Thyroid gland (tissue), 4 donors: ENCODE measurements around the gene ARL6IP6. TPM values are rescaled to one million over a fixed set of nuclear protein-coding genes. Genes with fewer than 3 reads are reported as not detected.
A peak's percentile ranks its signal among the peaks of the same experiment; 100 is the strongest.
"Not testable (repeated sequence)": the region's sequence is repeated elsewhere in the genome, so short reads cannot be mapped to it uniquely, and the experiment has no call there.

Experiments
- DNase-seq, 2 donors: peaks; one replicate each; pipeline ENCODE4 v3.0.0-alpha.2; 2019
- H3K27ac ChIP-seq, 3 donors: fragments of 200-600 bp; sonication (generic); 1 replicate in 2 of 3; 2 replicates in 1 of 3; pipeline ENCODE4 v1.5.1; 2016 to 2019; ENCODE audit warnings: mild to moderate bottlenecking in 1 of 3, moderate library complexity in 1 of 3
- H3K27me3 ChIP-seq: fragments of 200-600 bp; sonication (generic); one replicate; pipeline ENCODE4 v1.5.1; 2019
- H3K36me3 ChIP-seq, 2 donors: fragments of 200-600 bp; sonication (generic); one replicate each; pipeline ENCODE4 v1.5.1; 2016 to 2019
- H3K4me1 ChIP-seq, 2 donors: fragments of 200-600 bp; sonication (generic); one replicate each; pipeline ENCODE4 v1.5.1; 2017 to 2019
- H3K4me3 ChIP-seq, 3 donors: fragments of 200-600 bp; sonication (generic); replicated peaks in 1 of 3; 1 replicate in 2 of 3; 2 replicates in 1 of 3; pipeline ENCODE4 v1.5.1; 2016; ENCODE audit warnings: mild to moderate bottlenecking in 1 of 3
- H3K9me3 ChIP-seq: fragments of 200-600 bp; sonication (generic); one replicate; pipeline ENCODE4 v1.5.1; 2017
- POLR2A ChIP-seq, 2 donors: fragments of 450-650 bp; IDR thresholded peaks; one replicate each; pipeline ENCODE4 v1.6.1; 2017; ENCODE audit warnings: antibody characterized with exemption in 2 of 2, mild to moderate bottlenecking in 2 of 2, moderate library complexity in 1 of 2
- WGBS, 2 donors: methylation state at CpG; one replicate each; pipeline ENCODE4 v1.1.5; 2017; 5-methylcytosine and 5-hydroxymethylcytosine counted together
- intact Hi-C: fragments of 100-400 bp; cut with DNase I; formaldehyde crosslinking; loops from one replicate; pipeline ENCODE4 v1.15.1; 2023
- total RNA-seq, 4 donors: library from RNA; depleted of rRNA; stranded (reverse); fragments of >200 nt; gene quantifications; one replicate each; pipeline ENCODE4 v1.2.3, GENCODE V29; 2016
- TF ChIP-seq, protein P1 (sequence below), 6 experiments: fragments of 200-600 bp in 3 of 6; fragments of 450-650 bp in 3 of 6; sonication (generic) in 3 of 6; IDR thresholded peaks; one replicate each; pipeline ENCODE4 v1.5.1; 2016 to 2019; ENCODE audit warnings: antibody characterized with exemption in 6 of 6, mild to moderate bottlenecking in 2 of 6, inconsistent platforms in 1 of 6, moderate library complexity in 1 of 6

The ARL6IP6 gene
- total RNA-seq, 4 donors from 2014 or later: 12.4 to 19.9 (median 14.0) TPM

DNA sequence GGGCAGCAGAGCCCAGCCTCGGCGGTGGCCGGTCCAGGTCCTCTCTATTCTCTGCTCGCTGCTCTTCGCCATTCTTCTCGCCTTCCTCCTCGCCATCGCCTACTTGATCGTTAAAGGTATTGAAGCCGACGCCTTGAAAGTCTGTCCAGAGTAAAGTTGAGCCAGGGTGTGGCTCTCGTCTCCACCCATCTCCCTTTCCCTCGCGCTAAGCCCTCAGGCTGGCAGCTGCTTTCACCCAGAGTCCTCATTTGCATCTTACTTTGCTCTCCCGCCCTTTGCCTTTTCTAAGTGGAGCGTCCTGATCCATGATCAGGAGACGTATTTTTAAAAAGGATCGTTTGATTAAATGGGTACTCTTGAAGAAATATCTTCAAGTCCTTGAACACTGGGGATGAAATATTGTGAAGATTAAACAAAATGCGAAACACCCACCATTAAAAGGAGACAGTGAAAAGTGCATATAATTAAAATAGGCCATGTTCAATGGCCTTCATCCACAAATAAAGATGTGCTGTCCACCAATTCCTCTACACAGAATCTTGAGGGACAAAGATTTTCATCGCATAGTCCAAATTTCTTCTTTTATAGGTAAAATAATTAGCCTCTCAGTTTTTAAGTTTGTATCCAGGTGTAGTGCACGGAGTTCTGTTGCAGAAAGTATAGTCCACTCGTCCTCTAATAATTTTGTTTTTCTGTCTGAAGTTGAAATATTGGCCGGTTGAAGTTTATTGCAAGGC is 657 bp downstream of the ARL6IP6 start:
- H3K36me3 ChIP-seq: no peaks in the 10 kb centered on the region
- no peaks in the 10 kb centered on the region for H3K9me3 ChIP-seq
- peaks cover 11 to 16% of the 10 kb centered on the region in 2 donors for H3K4me1 ChIP-seq
- WGBS, 2 donors: 4 to 5% methylated on average over 20 to 23 of the region's 23 CpGs
- no peak for DNase-seq
- no peaks in the 10 kb centered on the region for H3K27me3 ChIP-seq
- H3K27ac ChIP-seq: peak overlapping the region; percentile 92 to 98 (median 98)
- TF ChIP-seq, protein P1, sequence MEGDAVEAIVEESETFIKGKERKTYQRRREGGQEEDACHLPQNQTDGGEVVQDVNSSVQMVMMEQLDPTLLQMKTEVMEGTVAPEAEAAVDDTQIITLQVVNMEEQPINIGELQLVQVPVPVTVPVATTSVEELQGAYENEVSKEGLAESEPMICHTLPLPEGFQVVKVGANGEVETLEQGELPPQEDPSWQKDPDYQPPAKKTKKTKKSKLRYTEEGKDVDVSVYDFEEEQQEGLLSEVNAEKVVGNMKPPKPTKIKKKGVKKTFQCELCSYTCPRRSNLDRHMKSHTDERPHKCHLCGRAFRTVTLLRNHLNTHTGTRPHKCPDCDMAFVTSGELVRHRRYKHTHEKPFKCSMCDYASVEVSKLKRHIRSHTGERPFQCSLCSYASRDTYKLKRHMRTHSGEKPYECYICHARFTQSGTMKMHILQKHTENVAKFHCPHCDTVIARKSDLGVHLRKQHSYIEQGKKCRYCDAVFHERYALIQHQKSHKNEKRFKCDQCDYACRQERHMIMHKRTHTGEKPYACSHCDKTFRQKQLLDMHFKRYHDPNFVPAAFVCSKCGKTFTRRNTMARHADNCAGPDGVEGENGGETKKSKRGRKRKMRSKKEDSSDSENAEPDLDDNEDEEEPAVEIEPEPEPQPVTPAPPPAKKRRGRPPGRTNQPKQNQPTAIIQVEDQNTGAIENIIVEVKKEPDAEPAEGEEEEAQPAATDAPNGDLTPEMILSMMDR (IDR thresholded peaks at IDR 0.05): no peak
- no peak for TF ChIP-seq POLR2A (IDR thresholded peaks at IDR 0.05)
- peak overlapping the region; percentile 72 to 85 (median 84) for H3K4me3 ChIP-seq
- intact Hi-C loops: loop anchor here (10.0 kb wide), 1 partner anchor 544 kb away; the partner anchor contains the start of gene STAM2

DNA sequence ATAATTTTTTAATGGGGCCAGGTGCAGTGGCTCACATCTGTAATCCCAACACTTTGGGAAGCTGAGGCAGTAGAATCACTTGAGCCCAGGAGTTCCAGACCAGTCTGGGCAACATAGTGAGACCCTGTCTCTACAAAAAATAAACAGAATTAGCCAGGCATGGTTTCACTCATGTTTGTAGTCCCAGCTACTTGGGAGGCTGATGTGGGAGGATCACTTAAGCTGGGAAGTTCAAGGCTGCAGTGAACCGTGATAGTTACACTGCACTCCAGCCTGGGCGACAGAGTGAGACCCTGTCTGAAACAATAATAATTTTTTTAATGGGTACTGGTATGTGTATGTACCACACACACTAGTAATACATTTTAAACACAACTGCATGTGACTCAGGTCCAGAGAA is 2.4 kb downstream of the ARL6IP6 start:
- DNase-seq: no peak
- no peak overlapping the region for H3K27ac ChIP-seq
- no peak overlapping the region for H3K4me3 ChIP-seq
- no peaks in the 10 kb centered on the region for H3K27me3 ChIP-seq
- intact Hi-C loops: no loop called here
- peaks cover 9 to 10% of the 10 kb centered on the region in 2 donors for H3K4me1 ChIP-seq
- H3K9me3 ChIP-seq: no peaks in the 10 kb centered on the region
- 73 to 85% methylated on average over 2 of the region's 2 CpGs for WGBS, 2 donors
- no peak for TF ChIP-seq POLR2A (IDR thresholded peaks at IDR 0.05)
- TF ChIP-seq, protein P1 (IDR thresholded peaks at IDR 0.05): no peak
- H3K36me3 ChIP-seq: no peaks in the 10 kb centered on the region

DNA sequence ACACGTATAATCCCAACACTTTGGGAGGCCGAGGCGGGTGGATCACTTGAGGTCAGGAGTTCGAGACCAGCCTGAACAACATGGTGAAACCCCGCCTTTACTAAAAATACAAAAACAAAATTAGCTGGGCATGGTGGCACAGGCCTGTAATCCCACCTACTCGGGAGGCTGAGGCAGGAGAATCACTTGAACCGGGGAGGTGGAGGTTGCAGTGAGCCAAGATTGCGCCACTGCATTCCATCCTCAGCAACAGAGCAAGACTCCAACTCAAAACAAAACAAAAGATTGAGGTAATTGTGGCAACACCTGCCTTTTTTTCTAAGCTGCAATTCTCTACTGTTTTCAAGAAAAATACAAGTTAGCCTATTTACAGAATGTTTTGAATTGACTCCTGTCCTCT is 4.2 kb downstream of the ARL6IP6 start:
- H3K4me1 ChIP-seq: not testable (repeated sequence)
- 94% methylated on average over 8 of the region's 8 CpGs for WGBS, 2 donors

DNA sequence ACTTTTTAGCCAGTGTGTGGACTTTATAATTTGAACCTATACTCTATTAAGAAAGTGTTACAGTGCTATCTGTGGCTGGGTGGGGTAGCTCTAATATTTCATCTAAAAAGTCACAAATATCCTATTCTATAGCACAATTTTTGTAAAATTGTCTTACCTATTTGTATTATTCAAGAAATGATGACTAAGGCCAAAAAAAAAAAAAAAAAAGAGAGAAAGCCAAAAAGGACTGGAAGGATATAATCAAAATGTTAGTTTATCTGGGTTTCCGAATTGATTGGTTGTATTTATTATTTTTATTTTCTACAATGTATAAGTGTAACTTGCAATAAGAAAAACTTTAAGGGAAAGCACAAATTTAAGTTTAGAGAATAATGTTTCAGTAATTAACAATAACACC is 5.5 kb downstream of the ARL6IP6 start:
- intact Hi-C loops: no loop called here
- DNase-seq: no peak
- Histone ChIP-seq H3K4me3 (no peak overlapping the region), H3K9me3 (no peaks in the 10 kb centered on the region), H3K27ac (no peak overlapping the region), H3K36me3 (no peaks in the 10 kb centered on the region), H3K4me1 (peaks cover 4 to 6% of the 10 kb centered on the region in 2 donors), H3K27me3 (no peaks in the 10 kb centered on the region)
- TF ChIP-seq, protein P1 (IDR thresholded peaks at IDR 0.05): no peak
- no peak for TF ChIP-seq POLR2A (IDR thresholded peaks at IDR 0.05)
- 98 to 99% methylated on average over 1 of the region's 1 CpG for WGBS, 2 donors

More for the DNA sequence above, 4.2 kb downstream of the ARL6IP6 start:
- H3K27me3 ChIP-seq, H3K9me3 ChIP-seq, DNase-seq, H3K4me3 ChIP-seq, H3K36me3 ChIP-seq, H3K27ac ChIP-seq, intact Hi-C loops: not testable (repeated sequence)

DNA sequence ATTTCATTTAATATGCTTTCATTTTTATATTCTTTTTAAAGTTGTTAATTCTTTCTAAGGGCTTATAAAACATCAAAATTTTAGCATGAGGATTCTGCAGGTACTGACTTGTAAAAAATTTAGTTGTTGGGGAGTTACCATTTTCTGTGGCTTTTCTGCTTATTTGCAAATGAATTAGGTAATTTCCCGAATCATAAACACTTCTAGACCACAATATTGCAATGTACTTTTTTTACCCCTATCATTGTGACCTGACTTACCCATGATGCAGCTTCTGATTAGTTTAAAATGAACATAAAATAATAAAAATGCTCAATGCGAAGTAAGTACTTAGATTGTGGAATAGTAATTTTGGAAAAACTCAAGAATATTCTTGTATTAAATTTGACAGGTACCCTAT is 11.4 kb downstream of the ARL6IP6 start:
- WGBS, 2 donors: 86 to 97% methylated on average over 2 of the region's 2 CpGs
- no peaks in the 10 kb centered on the region for H3K36me3 ChIP-seq
- no peak overlapping the region for H3K27ac ChIP-seq
- no peak for DNase-seq
- H3K9me3 ChIP-seq: no peaks in the 10 kb centered on the region
- no peaks in the 10 kb centered on the region for H3K27me3 ChIP-seq
- H3K4me1 ChIP-seq: no peaks in the 10 kb centered on the region
- H3K4me3 ChIP-seq: no peak overlapping the region
- intact Hi-C loops: no loop called here
- TF ChIP-seq POLR2A (IDR thresholded peaks at IDR 0.05): no peak
- TF ChIP-seq, protein P1 (IDR thresholded peaks at IDR 0.05): no peak
